PC-9 (cell line): ENCODE results near the gene ACACA. TPM values are rescaled to one million over a fixed set of nuclear protein-coding genes. Genes with fewer than 3 reads are reported as not detected.

ENCODE experiments used
- BruUV-seq: library from RNA; stranded (reverse); fragments of 400-500 nt; replicated peaks from 2 replicates; lab custom pipeline; 2021; lab: Mats Ljungman, UMichigan
- CTCF ChIA-PET: fragments of 300-600 bp; sonication (Branson Sonifier 250); formaldehyde crosslinking; loops from one replicate; lab custom pipeline; 2022; ENCODE audit warnings: antibody characterized with exemption; lab: Charles Lee
- POLR2A ChIA-PET: fragments of 300-600 bp; sonication (Branson Sonifier 250); formaldehyde crosslinking; loops from one replicate; lab custom pipeline; 2022; ENCODE audit warnings: antibody characterized with exemption; ENCODE audit not compliant: unreplicated experiment; lab: Charles Lee
- DNase-seq, 2 experiments: peaks; one replicate each; pipeline versions ENCODE4 v3.0.0 to v3.0.0-alpha.2; 2015 to 2022; ENCODE audit warnings: mixed read lengths in 1 of 2
- H2AFZ ChIP-seq: fragments of 200-600 bp; sonication (generic); 2 replicates; pipeline ENCODE4 v1.8.1; 2017; ENCODE audit warnings: antibody characterized with exemption
- H3F3A ChIP-seq: fragments of 200-600 bp; sonication (generic); 2 replicates; pipeline ENCODE4 v1.8.1; 2017; ENCODE audit warnings: antibody characterized with exemption, mild to moderate bottlenecking, low read depth; ENCODE audit not compliant: insufficient read depth
- H3K27ac ChIP-seq: fragments of 200-600 bp; sonication (generic); 2 replicates; pipeline ENCODE4 v1.6.1; 2016; ENCODE audit warnings: mixed run types
- H3K27me3 ChIP-seq: fragments of 200-600 bp; sonication (generic); 2 replicates; pipeline ENCODE4 v1.6.1; 2016; ENCODE audit warnings: low read depth, mixed run types; ENCODE audit not compliant: insufficient read depth
- H3K36me3 ChIP-seq: fragments of 200-600 bp; sonication (generic); 2 replicates; pipeline ENCODE4 v1.6.1; 2016; ENCODE audit warnings: low read depth, mixed run types
- H3K4me1 ChIP-seq: fragments of 200-600 bp; sonication (generic); replicated peaks from 2 replicates; pipeline ENCODE4 v1.6.1; 2016; ENCODE audit warnings: mixed run types; ENCODE audit not compliant: insufficient read depth
- H3K4me2 ChIP-seq: fragments of 200-600 bp; sonication (generic); 2 replicates; pipeline ENCODE4 v1.6.1; 2017; ENCODE audit warnings: mixed run types
- H3K4me3 ChIP-seq: fragments of 200-600 bp; sonication (generic); 2 replicates; pipeline ENCODE4 v1.6.1; 2016; ENCODE audit warnings: mixed run types
- H3K79me2 ChIP-seq: fragments of 200-600 bp; sonication (generic); 2 replicates; pipeline ENCODE4 v1.6.1; 2017; ENCODE audit warnings: low read depth, mixed run types
- H3K9me2 ChIP-seq: fragments of 200-600 bp; sonication (generic); 2 replicates; pipeline ENCODE4 v1.8.1; 2017; ENCODE audit warnings: mild to moderate bottlenecking; ENCODE audit not compliant: insufficient read depth
- H3K9me3 ChIP-seq: fragments of 200-600 bp; sonication (generic); 2 replicates; pipeline ENCODE4 v1.8.1; 2016; ENCODE audit warnings: low read depth; ENCODE audit not compliant: insufficient read depth
- H4K20me1 ChIP-seq: fragments of 200-600 bp; sonication (generic); 2 replicates; pipeline ENCODE4 v1.8.1; 2017; ENCODE audit not compliant: insufficient read depth
- CTCF ChIP-seq: fragments of 200-600 bp; sonication (generic); conservative IDR thresholded peaks from 2 replicates; pipeline ENCODE4 v1.6.1; 2017; ENCODE audit warnings: mixed run types, antibody characterized with exemption, mild to moderate bottlenecking, moderate library complexity
- EZH2 ChIP-seq: fragments of 200-600 bp; sonication (generic); IDR thresholded peaks from 2 replicates; pipeline ENCODE4 v1.8.0; 2017; ENCODE audit warnings: antibody characterized with exemption, low read depth
- intact Hi-C: fragments of 100-400 bp; cut with micrococcal nuclease; formaldehyde crosslinking; loops from one replicate; pipeline ENCODE4 v1.10.0; 2022; ENCODE audit not compliant: unreplicated experiment
- total RNA-seq: library from RNA; stranded (reverse); gene quantifications from 2 replicates; pipeline ENCODE4 v1.2.3, GENCODE V29; 2021

Gene ACACA
- total RNA-seq, 1 experiment from 2014 or later, result 185 TPM

- no peaks in the 10 kb centered on the region for H3K79me2 ChIP-seq
- H3K4me2 ChIP-seq, result no peak overlapping the region
- H3K36me3 ChIP-seq, result peaks cover 24% of the 10 kb centered on the region; the same call in 1 of the 2 replicates
- H3K27me3 ChIP-seq, result no peaks in the 10 kb centered on the region
- H3K4me1 ChIP-seq, result no peaks in the 10 kb centered on the region
- BruUV-seq, result no TSS peak
- ChIA-PET POLR2A (no interaction called here), CTCF (no interaction called here)
- TF ChIP-seq CTCF (no peak), EZH2 (no peak)
- no peak overlapping the region for H2AFZ ChIP-seq
- no peaks in the 10 kb centered on the region for H3K9me2 ChIP-seq
- H3K27ac ChIP-seq, result no peak overlapping the region
- H4K20me1 ChIP-seq, result peaks cover 14% of the 10 kb centered on the region
- intact Hi-C loops, result no loop called here
- peaks cover 33% of the 10 kb centered on the region for H3F3A ChIP-seq
- H3K4me3 ChIP-seq, result no peak overlapping the region
- H3K9me3 ChIP-seq, result no peaks in the 10 kb centered on the region
- DNase-seq, result no peak
Observed at GRCh38 chr17:37221865-37222264, 184.8 kb downstream of the ACACA start.

- no TSS peak for BruUV-seq
- ChIA-PET POLR2A (no interaction called here), CTCF (no interaction called here)
- intact Hi-C loops, result no loop called here
- H3K27me3 ChIP-seq, result no peaks in the 10 kb centered on the region
- H2AFZ ChIP-seq, result no peak overlapping the region
- H3F3A ChIP-seq, result peaks cover 40% of the 10 kb centered on the region
- no peak for TF ChIP-seq CTCF
- TF ChIP-seq EZH2, result no peak
- no peaks in the 10 kb centered on the region for H3K4me1 ChIP-seq
- H3K4me3 ChIP-seq, result no peak overlapping the region
- H3K4me2 ChIP-seq, result no peak overlapping the region
- no peak for DNase-seq
- no peaks in the 10 kb centered on the region for H3K9me3 ChIP-seq
- H3K9me2 ChIP-seq, result no peaks in the 10 kb centered on the region
- H3K79me2 ChIP-seq, result no peaks in the 10 kb centered on the region
- peak overlapping the region; percentile 11; the same call in 1 of the 2 replicates for H3K27ac ChIP-seq
- H4K20me1 ChIP-seq, result peaks cover 14% of the 10 kb centered on the region
- peaks cover 23% of the 10 kb centered on the region; the same call in 1 of the 2 replicates for H3K36me3 ChIP-seq
Observed at GRCh38 chr17:37220607-37220953, 186.1 kb downstream of the ACACA start.

GRCh38 chr17:37219876-37220606 is 186.6 kb downstream of the ACACA start:
- Histone ChIP-seq H3K27me3 (no peaks in the 10 kb centered on the region), H3F3A (peaks cover 42% of the 10 kb centered on the region), H3K9me3 (no peaks in the 10 kb centered on the region), H3K4me1 (no peaks in the 10 kb centered on the region), H3K4me3 (no peak overlapping the region), H2AFZ (no peak overlapping the region), H3K9me2 (no peaks in the 10 kb centered on the region), H3K4me2 (no peak overlapping the region), H3K27ac (no peak overlapping the region), H3K36me3 (peaks cover 17% of the 10 kb centered on the region; the same call in 1 of the 2 replicates), H3K79me2 (no peaks in the 10 kb centered on the region), H4K20me1 (peaks cover 14% of the 10 kb centered on the region)
- intact Hi-C loops, result no loop called here
- CTCF ChIA-PET, result interaction anchor here (0.7 kb wide), 1 partner anchor 11 kb away, joined by 3 read pairs; no protein-coding TSS in a partner anchor
- POLR2A ChIA-PET, result no interaction called here
- BruUV-seq, result no TSS peak
- TF ChIP-seq CTCF, result no peak
- TF ChIP-seq EZH2, result no peak
- no peak for DNase-seq
